Fibroblast of skin of left quadriceps (primary cell): ENCODE data around the gene DHX40.
"Not testable (repeated sequence)": the region's sequence is repeated elsewhere in the genome, so short reads cannot be mapped to it uniquely, and the experiment has no call there.

Experiments
- DNase-seq, 2 experiments: peaks; one replicate each; pipeline ENCODE4 v3.0.0-alpha.2; 2013; ENCODE audit warnings: low read depth in 2 of 2

Gene DHX40

DNA sequence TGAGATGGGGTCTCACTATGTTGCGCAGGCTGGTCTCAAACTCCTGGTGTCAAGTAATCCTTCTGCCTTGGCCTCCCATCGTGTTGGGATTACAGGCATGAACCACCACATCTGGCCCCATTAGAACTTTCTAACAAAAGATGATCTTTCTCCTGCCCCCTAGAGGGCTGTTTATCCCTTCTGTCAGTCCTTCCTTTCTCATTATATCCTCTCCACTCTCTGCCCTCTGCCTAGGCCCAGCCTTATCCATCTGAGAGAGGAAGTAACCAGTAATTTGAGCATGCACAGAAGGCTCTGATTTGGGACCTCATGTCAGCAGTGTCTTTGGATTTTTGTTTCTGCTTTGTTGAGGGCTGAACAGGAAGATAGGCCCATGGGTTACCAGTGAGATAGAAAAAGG is 4.4 kb upstream of the DHX40 start:
- no peak for DNase-seq

DNA sequence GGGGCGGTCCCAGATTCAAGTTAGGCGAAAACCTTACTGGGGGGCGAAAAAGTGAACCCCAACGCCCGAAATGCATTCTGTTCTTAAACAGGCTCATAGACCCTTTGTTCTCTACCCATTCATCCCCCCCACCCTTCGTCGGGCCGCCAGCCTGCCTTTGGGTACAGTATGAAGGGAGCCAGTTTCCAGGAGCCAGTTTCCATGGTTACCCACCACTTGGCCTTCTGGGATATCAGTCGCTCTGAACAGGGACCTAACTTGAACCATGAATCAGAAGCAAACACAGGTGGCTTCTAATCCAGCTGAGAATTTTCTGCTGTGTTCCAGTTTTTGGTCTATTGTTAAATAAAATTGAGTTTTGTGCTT is 532 bp downstream of the DHX40 start:
- peak; percentile 33 to 34 for DNase-seq

DNA sequence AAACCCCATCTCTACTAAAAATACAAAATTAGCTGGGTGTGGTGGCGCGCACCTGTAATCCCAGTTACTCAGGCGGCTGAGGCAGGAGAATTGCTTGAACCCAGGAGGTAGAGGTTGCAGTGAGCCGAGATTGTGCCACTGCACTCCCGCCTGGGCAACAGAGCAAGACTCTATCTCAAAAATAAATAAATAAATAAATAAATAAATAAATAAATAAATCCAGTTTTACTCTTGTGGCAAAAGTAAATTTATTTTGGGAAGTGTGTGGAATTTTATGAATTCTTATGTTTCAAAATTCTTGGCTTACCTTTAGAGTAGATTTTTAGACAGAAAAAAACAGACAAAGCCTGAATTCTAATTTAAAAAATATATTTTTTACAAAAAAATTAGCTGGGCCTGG is 3.7 kb downstream of the DHX40 start:
- not testable (repeated sequence) for DNase-seq

DNA sequence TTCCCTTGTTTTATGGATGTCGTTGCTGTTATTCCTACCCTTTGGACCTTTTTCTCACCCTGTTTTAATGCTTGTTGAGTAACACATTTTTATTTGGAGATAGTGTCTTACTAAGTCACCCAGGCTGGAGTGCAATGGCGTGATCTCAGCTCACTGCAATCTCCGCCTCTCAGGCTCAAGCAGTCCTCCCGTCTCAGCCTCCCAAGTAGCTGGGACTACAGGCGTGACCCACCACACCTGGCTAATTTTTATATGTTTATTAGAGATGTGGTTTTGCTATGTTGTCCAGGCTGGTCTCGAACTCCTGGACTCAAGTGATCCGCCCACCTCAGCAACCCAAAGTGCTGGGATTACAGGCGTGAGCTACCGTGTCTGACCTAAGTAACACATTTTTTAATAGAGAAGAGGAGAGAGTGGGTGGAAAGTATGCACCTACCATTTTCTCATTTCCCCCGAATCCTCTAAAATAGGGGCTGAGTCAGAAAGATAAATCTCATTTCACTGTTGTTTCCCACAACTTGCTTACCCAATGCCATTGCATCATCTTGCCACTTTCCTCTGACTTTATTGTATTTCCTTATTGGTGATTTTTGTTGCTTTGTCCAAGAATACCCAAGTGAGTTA is 7.0 kb downstream of the DHX40 start:
- DNase-seq = no peak

DNA sequence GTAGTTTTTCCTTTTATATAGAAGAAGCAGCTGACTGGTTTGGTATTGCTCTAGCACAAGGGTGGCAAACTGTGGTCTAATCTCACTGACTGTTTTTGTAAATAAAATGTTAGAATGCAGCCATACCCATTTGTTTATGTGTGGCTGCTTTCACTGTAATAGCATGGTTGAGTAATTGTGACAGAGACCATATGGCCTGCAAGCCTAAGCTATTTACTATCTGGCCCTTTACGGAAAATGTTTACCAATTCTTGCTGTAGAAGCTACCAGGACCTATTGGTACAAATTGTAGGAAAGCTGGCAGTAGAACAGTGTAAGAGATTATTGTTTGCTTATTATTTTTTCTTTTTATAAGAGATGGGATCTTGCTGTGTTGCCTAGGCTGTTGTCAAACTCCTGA is 18.8 kb downstream of the DHX40 start:
- not testable (repeated sequence) for DNase-seq

DNA sequence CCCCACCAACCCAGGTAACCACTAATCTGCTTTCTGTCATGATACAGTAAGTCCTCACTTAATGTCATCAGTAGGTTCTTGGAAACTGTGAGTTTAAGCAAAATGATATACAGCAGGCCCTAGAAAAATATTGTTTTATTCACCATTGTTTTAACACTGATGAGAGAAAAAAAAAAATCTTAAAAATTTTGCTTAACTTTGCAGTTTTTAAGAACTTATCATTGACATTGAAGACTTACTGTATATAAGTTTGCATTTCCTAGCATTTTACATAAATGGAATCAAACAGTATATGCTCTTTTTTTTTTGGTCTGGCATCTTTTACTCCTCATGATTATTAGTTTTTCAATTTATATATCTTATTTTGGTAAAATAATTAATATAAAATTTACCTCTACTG is 34.8 kb downstream of the DHX40 start:
- DNase-seq = no peak

DNA sequence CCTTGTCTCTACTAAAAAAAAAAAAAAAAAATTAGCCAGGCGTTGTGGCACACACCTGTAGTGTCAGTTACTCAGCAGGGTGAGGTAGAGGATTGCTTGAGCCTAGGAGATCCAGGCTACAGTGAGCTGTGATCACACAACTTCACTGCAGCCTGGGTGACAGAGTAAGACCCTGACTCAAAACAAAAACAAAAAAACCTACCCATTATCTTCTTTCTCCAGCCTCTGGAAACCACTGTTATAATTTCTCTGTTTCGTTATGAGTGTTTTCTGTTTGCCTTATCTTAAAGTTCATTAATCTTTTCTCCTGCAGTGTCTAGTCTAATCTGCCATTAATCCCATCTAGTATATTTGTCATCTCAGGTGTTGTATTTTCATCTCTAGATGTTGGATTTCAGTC is 35.7 kb downstream of the DHX40 start:
- DNase-seq = no peak

DNA sequence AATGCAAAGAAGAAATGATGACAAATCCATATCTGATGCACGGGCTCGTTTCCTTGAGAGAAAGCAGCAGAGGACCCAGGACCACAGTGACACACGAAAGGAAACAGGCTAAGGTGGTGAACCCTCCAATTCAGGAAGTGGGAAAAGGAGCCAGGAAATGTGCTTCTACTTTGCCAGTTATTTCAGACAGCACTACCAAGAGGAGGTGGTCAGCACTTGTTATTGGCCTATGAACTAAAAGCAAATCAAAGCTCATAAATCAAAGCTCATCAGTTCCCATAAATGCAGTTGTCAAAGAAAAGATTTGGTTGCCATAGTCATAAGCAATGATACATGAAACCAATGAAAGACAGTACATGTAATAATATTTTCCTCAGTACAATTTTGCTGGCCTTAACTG is 41.7 kb downstream of the DHX40 start:
- no peak for DNase-seq

DNA sequence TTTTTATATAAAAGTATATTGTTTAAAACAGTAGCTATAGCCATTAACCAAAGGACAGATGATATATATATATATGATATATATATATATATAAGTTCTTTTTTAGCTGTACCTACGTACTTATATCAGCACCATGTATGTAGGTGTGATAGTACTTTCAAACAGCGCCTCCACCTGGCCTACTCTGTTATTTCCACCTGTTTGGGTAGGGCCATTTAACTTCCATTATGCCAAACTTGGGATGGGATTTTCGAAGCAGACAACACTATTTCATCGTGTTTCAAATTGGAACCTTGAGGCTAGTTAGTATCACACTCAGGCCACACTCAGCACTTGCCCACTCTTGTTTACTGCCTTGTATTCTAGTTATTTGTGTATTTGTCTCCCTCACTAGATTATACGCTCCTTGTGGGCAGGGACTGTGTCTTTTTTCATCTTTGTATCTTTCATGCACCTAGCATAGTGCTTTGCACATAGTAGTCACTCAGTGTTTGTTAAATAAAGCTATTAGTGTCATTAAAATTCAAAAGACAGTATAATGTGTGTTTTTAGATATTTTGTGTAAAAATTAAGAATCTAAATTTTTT is 42.5 kb downstream of the DHX40 start:
- no peak for DNase-seq

DNA sequence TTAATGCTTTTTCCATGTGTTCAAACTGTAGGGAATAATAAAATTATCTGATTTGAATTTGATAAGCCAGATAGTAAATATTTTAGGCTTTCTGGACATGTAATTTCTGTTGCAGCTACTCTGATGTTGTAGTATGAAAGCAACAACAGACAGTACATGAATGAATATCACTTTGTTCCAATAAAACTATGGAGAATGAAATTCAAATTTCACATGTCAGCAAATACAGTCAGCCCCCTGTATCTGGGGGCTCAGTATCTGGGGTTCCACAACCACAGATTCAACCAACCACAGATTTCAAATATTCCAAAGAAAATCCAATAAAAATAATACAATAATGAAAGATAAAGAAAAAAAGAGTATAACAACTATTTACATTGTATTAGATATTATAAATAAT is 46.1 kb downstream of the DHX40 start:
- DNase-seq = no peak

DNA sequence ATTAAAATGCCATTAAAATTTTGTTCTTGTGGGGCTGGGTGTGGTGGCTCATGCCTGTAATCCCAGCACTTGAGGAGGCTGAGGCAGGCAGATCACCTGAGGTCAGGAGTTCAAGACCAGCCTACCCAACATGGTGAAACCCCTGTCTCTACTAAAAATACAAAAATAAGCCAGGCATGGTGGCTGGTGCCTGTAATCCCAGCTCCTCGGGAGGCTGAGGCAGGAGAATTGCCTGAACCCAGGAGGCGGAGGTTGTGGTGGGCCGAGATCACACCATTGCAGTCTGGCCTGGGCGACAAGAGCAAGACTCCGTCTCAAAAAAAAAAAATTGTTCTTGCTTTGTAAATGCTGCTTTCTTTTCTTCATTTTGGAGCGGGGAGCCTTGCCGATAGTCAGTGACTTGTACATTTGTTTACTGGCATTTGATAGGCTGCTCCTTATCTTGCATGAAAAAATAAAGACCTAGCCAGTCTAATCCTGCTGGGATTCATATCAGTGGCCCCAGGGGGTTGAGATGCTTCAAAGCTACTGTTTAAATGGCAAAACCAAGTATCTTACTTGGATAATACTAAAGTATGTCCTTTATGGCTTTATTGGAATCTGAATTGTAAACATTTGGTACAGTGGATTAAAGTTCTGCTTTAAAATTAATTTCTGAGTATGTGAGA is 51.0 kb downstream of the DHX40 start:
- no peak for DNase-seq

DNA sequence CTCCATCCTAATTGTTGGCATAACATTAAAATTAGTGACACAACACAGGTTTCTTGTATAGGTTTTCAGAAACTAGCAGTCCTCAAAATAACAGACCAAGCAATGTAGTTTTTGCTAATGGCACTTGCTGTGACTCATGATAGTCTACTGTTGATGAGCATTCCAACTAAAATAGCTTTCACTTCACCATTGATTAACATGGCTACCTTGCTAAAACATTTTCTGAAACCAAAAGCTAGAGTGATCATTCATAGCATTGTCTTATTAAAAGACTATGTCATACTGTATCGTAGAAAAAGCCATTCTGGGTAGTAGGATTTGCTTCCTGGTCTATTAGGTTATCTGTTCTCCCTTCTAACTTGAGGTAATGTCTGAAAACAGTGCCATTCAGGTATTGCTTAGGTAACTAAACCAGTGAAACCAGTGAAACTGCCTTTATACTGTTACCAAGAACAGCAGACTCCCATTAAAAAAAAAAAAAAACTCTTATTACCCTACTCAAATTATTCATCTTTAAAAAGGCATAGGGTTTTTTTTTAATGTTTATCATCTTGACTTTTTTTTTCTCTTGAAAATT is 51.8 kb downstream of the DHX40 start:
- no peak for DNase-seq

DNA sequence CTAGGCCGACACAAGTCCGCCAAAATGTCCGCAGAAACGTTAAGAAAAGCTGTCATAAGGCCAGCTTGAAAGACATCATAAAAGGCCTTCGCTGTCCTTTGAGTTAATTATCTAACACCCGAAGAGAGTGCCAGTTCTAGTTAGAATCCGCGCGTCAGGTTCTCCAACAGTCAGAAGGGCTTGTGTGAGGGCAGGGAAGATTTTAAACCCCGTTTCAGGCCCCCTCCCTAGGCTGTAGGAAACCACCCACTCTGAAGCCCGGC is 53.6 kb downstream of the DHX40 start:
- no peak for DNase-seq

DNA sequence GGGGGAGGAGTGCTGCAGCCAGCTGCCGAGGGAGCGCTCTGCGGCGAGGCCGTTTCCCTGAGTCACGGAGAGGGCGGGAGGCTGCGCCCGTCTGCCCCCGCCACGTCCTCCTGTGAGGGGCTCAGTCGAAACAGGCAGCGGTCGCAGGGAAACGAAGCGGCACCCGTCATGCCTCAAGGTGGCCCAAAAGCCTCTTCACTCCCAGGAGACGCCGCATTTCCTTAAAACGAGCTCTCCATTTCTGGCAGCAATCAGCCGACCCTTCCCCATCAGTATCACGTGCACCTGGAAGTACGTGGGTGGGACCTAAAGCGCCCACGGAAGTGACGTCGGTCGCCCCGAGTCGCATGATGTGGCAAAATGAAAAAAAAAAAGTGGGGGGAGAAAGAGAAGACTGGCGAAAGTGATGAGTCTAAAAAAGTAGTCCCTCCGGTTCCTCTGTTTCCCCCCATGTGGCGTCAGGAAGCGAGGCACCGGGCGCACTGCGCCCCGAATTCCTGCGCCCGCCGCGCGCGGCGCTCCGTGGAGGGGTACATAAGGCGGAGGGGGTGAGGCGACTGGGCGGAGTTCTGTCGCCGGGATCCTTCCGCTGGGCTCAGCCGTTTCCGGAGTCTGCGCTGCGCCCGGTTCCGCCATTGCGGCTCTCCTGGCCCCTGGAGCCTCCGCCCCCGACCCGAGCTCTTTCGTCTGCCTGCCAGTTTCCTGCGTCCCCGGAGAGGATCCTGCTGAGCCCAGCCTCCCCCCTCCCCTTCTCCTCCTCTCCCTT is 54.1 kb downstream of the DHX40 start, which contains the start of gene CLTC:
Gene CLTC (plus strand): TSS at position 598 of the 766 bp plus-strand sequence. CDS start 237 bp downstream, outside the sequence.
- DNase-seq = peak; percentile 96 to 97

DNA sequence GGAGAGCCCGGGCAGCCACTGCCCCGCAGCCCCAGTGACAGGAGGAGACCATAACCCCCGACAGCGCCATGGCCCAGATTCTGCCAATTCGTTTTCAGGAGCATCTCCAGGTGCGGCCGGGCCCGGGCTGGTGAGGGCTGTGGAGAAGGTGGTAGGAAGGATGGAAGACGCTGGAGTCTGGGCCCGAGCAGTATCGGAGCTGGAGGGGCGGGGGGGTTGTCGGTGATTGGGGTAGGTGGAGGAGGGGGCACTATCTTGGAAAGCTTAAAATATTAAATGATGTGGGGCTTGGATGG is 54.6 kb downstream of the DHX40 start:
- DNase-seq = no peak

DNA sequence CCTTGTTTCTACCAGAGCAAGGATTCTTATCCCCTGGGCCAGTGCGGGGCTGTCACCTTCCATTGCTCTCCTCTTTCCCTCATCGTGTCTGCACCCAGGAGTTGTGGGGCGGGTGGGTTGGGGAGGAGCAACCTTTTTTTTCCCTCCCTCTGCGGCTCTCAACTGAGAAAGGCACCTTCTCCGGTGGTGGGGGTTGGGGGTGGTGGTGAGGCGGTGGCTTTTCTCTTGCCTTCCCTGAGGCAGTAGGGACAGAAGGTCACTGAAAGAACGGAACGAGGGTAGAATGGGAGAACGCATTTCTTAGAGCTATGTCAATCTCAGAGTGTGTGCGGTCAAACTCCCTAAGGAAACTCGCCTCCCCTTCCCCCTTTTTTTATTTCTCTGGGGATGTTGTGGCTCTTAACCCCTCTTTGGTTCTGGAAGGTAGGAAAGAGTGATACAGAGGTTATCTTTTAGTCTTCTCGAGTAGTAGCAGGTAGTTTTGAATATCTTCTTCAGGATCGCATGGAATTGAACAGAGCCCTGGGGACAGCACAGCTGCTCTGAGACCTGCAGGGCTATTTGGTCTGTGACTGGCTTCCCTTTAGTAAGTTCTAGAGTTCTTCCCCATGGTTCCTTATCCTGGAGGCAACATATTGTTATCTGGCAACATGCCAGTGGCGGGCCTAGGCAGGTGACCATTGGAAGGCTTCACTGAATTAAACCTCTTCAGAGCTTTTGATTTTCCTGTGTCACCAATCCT is 55.3 kb downstream of the DHX40 start:
- DNase-seq = no peak

DNA sequence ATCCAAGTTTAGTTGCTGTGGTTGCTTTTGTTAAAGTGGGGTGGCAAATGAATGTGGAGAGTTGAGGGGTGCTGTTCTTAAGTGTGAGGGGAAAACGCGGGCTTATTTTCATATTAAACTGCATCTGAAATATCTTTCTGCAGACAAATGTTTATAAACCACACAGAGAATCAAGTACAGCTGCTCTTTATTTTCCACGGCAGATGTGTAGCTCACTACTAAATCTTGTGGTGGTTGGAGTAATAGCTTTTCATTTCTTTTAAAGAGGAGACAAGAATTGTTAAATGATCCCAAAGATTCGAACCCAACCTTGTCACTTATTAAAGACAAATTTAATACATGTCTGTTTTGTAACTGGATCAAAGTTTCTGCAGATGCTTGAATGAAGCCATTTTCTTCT is 56.4 kb downstream of the DHX40 start:
- DNase-seq = no peak

DNA sequence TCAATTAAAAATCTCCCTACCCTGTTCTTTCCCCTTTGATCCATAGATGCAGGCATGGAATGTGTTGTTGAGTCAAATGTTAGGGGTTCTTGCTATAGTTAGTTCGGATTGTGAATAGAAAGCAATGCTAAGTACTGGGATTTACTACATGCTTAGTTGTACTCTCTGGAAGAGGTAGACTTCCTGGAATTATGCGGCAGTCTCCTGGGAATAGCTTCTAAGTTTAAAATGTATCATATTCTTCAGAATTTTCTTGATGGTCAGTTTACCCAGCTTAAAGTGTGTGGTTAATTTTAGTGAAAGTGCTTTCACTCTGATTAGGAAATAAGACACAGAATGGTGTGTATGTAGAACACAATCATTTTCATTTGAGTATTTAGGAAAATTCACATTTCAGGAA is 57.7 kb downstream of the DHX40 start:
- no peak for DNase-seq

DNA sequence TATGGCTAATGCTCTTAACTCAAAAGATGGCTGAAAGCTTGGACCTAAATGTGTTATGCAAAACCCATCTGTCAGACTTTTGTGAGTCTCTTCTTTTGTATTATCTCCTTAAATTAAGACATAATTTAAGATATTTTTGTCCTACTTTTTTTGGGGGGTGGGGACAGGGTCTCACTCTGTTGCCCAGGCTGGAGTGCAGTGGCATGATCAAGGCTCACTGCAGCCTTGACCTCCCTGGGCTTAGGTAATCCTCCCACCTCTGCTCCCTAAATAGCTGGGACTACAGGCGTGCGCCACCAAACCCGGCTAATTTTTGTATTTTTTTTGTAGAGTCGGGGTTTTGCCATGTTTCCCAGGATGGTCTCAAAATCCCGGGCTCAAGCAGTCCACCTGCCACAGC is 61.3 kb downstream of the DHX40 start:
- no peak for DNase-seq

DNA sequence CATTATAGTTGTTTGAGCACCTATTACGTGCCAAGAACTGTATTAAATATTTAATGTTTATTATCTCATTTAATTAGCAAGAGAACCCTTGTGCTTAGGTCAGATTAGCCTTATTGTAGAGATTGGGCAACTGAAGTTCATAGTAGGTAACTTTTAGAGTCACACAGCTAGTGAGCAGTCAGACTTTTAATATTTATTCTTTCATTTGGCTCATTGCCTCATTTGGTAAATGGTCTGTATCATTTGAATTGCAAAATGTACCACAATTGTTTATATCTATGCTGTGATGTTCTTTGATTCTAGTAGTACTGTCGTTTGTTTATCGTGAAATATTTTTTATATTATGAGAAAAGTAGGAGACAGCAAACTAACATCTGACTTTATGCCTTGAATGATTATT is 61.9 kb downstream of the DHX40 start:
- DNase-seq = no peak

DNA sequence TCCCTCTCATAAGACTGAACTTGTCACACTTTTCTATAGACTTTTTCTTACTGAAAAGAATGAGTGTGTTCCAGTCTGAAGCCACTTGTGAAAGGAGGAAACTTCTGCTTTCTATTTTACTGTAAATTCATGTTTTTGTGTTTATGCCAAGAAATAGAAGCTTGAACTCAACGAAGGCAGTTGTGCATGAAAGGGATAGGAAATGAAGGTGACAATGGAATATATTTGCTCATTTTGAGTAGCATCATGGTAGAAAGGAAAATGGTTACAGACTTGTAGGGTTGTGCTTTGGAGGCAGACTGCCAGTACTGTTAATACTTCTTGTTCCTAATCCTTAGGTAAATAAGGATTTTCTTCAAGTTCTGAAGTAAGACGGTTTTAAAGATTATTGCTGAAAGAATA is 62.4 kb downstream of the DHX40 start:
- no peak for DNase-seq

DNA sequence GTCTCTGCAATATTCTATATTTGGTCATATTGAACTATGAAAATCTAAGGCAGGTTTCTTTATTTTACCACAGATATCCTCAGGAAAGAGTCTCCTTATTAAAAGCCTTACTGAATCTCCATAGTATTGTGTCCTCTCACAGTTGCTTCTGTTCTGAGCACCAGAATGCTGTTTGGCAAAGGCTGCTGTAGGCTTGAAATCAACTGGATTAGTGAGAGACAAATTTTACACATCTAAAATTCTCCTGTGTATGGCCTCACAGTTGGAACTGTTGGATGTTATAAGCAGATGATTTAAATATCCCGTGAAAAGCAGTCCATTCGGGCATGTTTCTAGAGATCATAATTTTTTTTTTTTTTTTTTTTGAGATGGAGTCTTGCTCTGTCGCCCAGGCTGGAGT is 63.8 kb downstream of the DHX40 start:
- DNase-seq = no peak
